ENCODE measurements around the gene GOT1. TPM values are rescaled to one million over a fixed set of nuclear protein-coding genes. Genes with fewer than 3 reads are reported as not detected.

GOT1 gene
- total RNA-seq, 1 experiment from 2014 or later = 56.8 TPM

DNA sequence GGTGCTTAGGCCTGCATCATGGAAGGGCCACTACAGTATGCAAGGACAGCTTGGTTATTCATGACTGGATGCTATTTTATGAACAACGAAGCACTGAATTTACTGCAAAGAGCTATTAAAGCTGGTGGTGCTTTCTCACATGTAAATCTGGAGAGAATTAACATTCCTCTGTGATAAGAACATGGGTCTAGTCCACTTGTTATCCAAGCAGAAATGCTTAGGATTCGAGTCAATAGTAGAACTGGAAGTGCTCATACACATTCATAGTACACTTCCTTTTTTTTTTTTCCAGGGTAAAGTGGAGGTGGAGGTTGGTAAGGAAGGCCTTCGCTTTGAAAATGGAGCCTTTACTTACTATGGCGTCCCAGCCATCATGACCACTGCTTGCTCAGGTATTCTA is 66.3 kb downstream of the GOT1 start:
- no peak overlapping the region for H3K27ac Mint-ChIP-seq
- peaks cover 3% of the 10 kb centered on the region; the same call in 1 of the 2 replicates for H3K4me1 Mint-ChIP-seq
- no peak for ATAC-seq
- H3K36me3 Mint-ChIP-seq = no peaks in the 10 kb centered on the region
- no peak overlapping the region for H3K4me3 Mint-ChIP-seq
- TF ChIP-seq NR3C1 (CRISPR knock-in tag; conservative IDR thresholded peaks at IDR 0.05; ENCODE audit: low read depth) = no peak
- no peak for TF ChIP-seq ZNF396 (CRISPR knock-in tag; IDR thresholded peaks at IDR 0.05; ENCODE audit: borderline replicate concordance)
- TF ChIP-seq, protein P1, sequence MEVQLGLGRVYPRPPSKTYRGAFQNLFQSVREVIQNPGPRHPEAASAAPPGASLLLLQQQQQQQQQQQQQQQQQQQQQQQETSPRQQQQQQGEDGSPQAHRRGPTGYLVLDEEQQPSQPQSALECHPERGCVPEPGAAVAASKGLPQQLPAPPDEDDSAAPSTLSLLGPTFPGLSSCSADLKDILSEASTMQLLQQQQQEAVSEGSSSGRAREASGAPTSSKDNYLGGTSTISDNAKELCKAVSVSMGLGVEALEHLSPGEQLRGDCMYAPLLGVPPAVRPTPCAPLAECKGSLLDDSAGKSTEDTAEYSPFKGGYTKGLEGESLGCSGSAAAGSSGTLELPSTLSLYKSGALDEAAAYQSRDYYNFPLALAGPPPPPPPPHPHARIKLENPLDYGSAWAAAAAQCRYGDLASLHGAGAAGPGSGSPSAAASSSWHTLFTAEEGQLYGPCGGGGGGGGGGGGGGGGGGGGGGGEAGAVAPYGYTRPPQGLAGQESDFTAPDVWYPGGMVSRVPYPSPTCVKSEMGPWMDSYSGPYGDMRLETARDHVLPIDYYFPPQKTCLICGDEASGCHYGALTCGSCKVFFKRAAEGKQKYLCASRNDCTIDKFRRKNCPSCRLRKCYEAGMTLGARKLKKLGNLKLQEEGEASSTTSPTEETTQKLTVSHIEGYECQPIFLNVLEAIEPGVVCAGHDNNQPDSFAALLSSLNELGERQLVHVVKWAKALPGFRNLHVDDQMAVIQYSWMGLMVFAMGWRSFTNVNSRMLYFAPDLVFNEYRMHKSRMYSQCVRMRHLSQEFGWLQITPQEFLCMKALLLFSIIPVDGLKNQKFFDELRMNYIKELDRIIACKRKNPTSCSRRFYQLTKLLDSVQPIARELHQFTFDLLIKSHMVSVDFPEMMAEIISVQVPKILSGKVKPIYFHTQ (CRISPR knock-in tag; IDR thresholded peaks at IDR 0.05) = no peak
- ChIA-PET POLR2A (interaction anchor here (0.6 kb wide), 1 partner anchor 19 kb away, joined by 3 read pairs; no protein-coding TSS in a partner anchor), CTCF (no interaction called here)
- peaks cover 6% of the 10 kb centered on the region for H3K27me3 Mint-ChIP-seq (ENCODE audit: low read depth)
- no peak for DNase-seq (ENCODE audit: low spot score)
- H3K9me3 Mint-ChIP-seq = no peaks in the 10 kb centered on the region

DNA sequence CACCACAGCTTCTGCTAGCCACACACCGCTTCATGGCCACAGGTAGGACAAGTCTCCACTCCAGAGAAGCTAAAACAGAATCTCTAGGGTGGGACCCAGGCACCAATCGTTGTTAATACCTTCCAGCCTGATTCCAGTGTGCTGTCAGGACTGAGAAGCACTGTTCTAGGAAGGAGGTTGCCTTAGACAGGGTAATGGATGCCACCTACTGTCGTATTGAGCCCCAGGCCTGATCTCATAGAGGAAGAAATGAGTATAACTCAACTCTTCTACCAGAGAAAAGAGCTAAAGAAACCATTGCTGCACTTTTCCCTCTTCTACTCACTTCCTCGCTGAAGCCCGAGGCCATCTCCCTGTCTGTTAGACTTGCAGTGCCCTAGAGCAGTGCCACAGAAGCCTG is 69.5 kb downstream of the GOT1 start:
- no peaks in the 10 kb centered on the region for H3K36me3 Mint-ChIP-seq
- DNase-seq (ENCODE audit: low spot score) = no peak
- ATAC-seq = no peak
- no peak overlapping the region for H3K4me3 Mint-ChIP-seq
- H3K4me1 Mint-ChIP-seq = peaks cover 23% of the 10 kb centered on the region
- H3K27ac Mint-ChIP-seq = no peak overlapping the region
- H3K9me3 Mint-ChIP-seq = no peaks in the 10 kb centered on the region
- POLR2A ChIA-PET = interaction anchor here (0.6 kb wide), 1 partner anchor 413 kb away, joined by 3 read pairs; no protein-coding TSS in a partner anchor
- H3K27me3 Mint-ChIP-seq (ENCODE audit: low read depth) = peaks cover 16% of the 10 kb centered on the region
- TF ChIP-seq, protein P2, sequence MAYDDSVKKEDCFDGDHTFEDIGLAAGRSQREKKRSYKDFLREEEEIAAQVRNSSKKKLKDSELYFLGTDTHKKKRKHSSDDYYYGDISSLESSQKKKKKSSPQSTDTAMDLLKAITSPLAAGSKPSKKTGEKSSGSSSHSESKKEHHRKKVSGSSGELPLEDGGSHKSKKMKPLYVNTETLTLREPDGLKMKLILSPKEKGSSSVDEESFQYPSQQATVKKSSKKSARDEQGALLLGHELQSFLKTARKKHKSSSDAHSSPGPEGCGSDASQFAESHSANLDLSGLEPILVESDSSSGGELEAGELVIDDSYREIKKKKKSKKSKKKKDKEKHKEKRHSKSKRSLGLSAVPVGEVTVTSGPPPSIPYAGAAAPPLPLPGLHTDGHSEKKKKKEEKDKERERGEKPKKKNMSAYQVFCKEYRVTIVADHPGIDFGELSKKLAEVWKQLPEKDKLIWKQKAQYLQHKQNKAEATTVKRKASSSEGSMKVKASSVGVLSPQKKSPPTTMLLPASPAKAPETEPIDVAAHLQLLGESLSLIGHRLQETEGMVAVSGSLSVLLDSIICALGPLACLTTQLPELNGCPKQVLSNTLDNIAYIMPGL (CRISPR knock-in tag; IDR thresholded peaks at IDR 0.05) = no peak
- TF ChIP-seq CREB1 (CRISPR knock-in tag; IDR thresholded peaks at IDR 0.05) = no peak
- TF ChIP-seq ZNF416 (CRISPR knock-in tag; IDR thresholded peaks at IDR 0.05) = no peak
- TF ChIP-seq, protein P3, sequence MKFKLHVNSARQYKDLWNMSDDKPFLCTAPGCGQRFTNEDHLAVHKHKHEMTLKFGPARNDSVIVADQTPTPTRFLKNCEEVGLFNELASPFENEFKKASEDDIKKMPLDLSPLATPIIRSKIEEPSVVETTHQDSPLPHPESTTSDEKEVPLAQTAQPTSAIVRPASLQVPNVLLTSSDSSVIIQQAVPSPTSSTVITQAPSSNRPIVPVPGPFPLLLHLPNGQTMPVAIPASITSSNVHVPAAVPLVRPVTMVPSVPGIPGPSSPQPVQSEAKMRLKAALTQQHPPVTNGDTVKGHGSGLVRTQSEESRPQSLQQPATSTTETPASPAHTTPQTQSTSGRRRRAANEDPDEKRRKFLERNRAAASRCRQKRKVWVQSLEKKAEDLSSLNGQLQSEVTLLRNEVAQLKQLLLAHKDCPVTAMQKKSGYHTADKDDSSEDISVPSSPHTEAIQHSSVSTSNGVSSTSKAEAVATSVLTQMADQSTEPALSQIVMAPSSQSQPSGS (CRISPR knock-in tag; IDR thresholded peaks at IDR 0.05; ENCODE audit: borderline replicate concordance, low read depth) = no peak
- no peak for TF ChIP-seq RELA (CRISPR knock-in tag; IDR thresholded peaks at IDR 0.05; ENCODE audit: borderline replicate concordance)
- no peak for TF ChIP-seq ZNF317 (CRISPR knock-in tag; IDR thresholded peaks at IDR 0.05; ENCODE audit: borderline replicate concordance, low read depth)
- TF ChIP-seq TEAD1 (CRISPR knock-in tag; IDR thresholded peaks at IDR 0.05) = no peak
- TF ChIP-seq TEAD4 (CRISPR knock-in tag; IDR thresholded peaks at IDR 0.05) = no peak
- CTCF ChIA-PET = no interaction called here

DNA sequence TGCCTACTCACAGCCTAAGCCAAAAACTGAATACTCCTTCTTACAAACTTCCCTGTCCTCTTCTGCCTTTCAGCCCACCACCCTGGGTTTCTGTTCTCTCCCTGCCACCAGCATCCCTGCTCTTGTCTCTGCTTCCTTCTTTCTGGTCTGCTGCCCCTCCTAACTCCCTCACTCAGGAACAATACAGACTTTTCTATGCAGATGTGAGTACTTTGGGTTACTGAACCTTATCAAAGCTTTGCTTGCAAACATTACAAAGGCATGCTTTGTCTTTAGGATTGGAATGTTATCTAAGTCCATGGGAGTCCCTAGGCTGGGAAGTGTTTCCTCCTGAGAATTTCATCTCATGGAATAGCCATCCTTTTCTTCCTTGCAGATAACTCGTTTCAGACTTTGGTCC is 72.3 kb downstream of the GOT1 start:
- Mint-ChIP-seq H3K4me1 (peaks cover 29% of the 10 kb centered on the region), H3K27ac (no peak overlapping the region), H3K36me3 (no peaks in the 10 kb centered on the region), H3K9me3 (no peaks in the 10 kb centered on the region), H3K4me3 (no peak overlapping the region), H3K27me3 (ENCODE audit: low read depth) (peaks cover 16% of the 10 kb centered on the region)
- ATAC-seq = peak; percentile 91
- DNase-seq (ENCODE audit: low spot score) = no peak
- ChIA-PET POLR2A (no interaction called here), CTCF (interaction anchor here (0.9 to 2.3 kb wide), 3 partner anchors 34 to 203 kb away, joined by 3 to 5 read pairs (median 5); no protein-coding TSS in a partner anchor)
- TF ChIP-seq, protein P4, sequence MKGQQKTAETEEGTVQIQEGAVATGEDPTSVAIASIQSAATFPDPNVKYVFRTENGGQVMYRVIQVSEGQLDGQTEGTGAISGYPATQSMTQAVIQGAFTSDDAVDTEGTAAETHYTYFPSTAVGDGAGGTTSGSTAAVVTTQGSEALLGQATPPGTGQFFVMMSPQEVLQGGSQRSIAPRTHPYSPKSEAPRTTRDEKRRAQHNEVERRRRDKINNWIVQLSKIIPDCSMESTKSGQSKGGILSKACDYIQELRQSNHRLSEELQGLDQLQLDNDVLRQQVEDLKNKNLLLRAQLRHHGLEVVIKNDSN (CRISPR knock-in tag; IDR thresholded peaks at IDR 0.05) = no peak
- 0 out of 2 replicates have a peak, but pooled peaks have one; percentile 21 for TF ChIP-seq ZNF317 (CRISPR knock-in tag; IDR thresholded peaks at IDR 0.05; ENCODE audit: borderline replicate concordance, low read depth)
